GM11168 (cell line): ENCODE results near the gene SAMD13.
"Not testable (repeated sequence)": the region's sequence is repeated elsewhere in the genome, so short reads cannot be mapped to it uniquely, and the experiment has no call there.

ENCODE experiments used
- in situ Hi-C: fragments of 300-500 bp; cut with MboI; formaldehyde crosslinking; loops from one replicate; pipeline ENCODE4 v1.12.0; 2022; ENCODE audit warnings: low sequenced_read_pairs; ENCODE audit not compliant: unreplicated experiment

Gene SAMD13

GRCh38 chr1:84282780-84283333 lies 18.7 kb upstream of the SAMD13 start:
- in situ Hi-C loops: no loop called here

- in situ Hi-C loops: no loop called here
These were observed 18.1 kb upstream of the SAMD13 start for GRCh38 chr1:84283381-84283780.

DNA sequence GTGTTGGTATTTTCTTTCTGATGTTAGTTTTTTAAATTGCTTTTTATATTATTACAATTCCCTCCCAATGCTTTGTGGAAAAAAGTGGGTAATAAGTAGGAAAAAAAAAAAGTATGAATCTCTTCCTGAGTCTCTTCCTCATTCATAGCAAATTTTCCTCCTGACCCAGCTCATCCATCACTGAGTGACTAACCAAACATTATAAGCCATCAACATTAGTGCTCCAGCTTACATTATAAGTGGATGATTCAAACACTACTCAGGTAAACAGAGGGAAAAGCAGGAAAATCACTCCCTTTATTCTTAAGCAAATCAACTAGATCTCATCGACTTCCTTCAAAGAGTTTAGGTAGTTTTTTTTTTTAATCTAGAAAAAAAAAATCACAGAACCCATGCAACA lies 15.4 kb upstream of the SAMD13 start:
- in situ Hi-C loops: no loop called here

DNA sequence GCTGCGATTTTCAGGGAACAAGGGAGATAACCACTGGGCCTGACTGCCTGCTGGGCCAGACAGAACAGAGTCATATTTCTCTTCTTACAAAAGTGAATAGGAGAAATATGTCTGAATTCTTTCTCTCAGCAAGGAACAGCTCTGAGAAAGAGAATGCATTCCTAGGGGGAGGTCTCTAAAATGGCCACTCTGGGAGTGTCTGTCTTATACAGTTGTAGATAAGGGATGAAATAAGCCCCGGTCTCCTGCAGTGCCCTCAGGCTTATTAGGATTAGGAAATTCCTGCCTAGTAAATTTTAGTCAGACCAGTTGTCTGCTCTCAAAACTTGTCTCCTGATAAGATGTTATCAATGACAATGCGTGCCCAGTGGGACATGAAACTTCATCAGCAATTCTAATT lies 14.1 kb upstream of the SAMD13 start:
- in situ Hi-C loops: not testable (repeated sequence)

GRCh38 chr1:84289169-84289785 lies 12.2 kb upstream of the SAMD13 start:
- in situ Hi-C loops: no loop called here

DNA sequence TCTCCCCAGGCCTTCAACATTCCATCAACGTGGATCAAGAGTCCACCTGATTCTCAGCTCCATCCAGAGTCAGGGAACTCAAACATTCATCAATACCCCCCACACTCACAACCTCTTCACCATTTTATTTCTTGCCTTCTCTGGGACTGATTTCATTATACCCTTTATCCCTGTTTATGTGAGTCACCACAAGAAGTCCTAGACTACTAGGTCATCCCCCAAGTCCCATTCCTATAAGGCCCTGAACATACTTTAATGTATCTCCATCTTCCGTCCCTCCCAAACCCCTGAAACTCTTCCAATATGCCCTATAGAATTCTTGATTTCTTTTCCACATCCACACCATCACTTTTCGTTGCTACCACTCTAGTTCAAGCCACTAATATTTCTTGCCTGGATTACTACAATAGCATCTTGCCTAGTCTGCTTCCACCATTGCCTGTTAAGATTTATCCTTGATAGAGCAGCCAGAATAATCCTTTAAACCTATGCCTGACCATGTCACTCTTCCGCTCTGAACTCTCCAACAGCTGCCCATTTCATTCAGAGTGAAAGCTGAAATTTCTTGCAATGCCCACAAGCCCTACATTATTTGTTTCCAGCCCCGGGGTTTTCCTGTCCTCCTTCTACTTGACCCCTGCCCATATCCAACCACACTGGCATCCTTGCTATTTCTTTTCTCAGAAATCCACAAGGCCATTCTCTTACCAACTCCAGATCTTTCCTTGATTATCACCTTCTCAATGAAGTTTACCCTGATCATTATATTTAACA lies 9.4 kb upstream of the SAMD13 start:
- in situ Hi-C loops: no loop called here

DNA sequence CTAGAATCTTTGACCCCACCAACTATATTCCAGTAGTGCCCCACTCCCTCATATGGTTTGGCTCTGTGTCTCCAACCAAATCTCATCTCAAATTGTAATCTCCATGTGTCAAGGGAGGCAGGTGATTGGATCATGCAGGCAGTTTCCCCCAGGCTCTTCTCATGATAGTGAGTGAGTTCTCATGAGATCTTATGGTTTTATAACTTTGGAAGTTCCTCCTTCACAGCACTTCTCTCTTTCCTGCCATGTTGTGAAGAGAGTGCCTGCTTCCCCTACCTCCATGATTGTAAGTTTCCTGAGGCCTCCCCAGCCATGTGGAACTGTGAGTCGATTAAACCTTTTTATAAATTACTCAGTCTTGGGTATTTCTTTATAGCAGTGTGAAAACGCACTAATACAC lies 7.7 kb upstream of the SAMD13 start:
- in situ Hi-C loops: no loop called here

GRCh38 chr1:84294751-84295150 lies 6.8 kb upstream of the SAMD13 start:
- in situ Hi-C loops: no loop called here

DNA sequence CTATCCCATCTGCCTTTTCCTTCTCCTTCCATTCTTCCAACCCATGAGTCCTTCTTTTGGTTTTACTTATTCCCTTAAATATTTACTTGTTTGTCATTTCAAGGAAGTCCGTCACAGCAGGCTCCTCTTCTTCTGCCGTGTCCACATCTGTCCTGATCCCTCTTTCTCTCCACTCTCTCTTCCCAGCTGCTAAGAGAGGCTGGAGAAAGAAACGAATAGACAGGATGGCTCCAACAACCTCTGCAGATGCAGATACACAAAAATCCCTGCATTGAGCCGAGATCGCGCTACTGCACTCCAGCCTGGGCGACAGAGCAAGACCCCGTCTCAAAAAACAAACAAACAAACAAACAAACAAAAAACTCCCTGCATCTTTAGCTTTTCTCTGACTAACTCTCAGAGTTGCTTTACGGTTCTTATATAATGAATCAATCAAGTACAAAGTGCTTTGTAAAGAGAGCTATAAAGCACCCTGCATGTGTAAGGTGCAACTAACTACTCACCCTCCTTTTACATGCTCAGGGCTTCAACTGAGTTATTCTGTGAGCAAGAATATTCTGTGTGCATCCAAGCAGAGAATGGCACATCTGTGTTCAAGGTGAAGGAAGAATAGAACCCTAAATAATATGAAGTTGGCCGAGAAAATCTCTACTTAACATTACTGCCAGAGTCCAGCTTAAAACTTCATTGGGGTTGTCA lies 3.8 kb upstream of the SAMD13 start:
- in situ Hi-C loops: no loop called here

GRCh38 chr1:84298328-84298683 lies 3.2 kb upstream of the SAMD13 start:
- in situ Hi-C loops: no loop called here

DNA sequence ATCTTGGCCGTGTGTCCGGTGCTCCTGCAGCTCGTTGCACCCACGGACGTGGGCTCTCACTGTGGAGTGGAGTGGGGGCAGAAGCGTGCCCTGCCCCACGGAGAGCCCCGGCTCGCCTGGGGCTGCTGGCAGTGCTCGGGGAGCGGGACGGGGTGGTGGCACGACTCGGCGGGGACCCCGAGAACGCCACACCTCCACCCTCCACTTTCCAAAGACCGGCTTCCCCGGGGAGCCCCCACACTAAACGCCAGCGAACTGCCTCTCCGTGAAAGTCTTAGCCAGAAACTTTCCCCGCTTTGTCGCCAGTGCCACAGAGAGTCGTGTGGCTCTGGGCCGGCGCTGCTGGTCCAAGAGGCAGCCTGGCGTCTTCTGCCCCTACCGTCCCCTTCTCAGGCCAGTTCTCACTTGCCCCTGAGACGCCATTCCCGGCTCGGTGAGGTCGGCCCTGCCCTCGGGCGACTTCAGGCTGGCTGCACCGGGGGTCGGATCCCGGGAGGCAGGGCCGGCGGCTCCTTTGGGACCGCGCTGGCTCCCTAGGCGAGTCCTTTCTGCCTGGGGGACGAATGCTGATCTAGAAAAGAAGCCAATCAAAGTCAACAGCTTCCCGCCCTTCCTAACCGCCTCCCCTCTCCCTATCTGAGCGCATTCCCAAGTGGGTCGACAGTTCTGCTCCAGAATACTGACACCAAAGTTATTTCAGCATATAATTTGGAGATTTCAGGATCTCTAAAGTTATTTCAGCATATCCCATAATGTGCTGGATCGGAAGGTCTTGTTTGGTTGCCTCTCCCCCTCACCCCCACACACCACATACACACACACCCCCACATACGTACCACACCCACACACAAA lies 2.6 kb upstream of the SAMD13 start:
- in situ Hi-C loops: no loop called here

DNA sequence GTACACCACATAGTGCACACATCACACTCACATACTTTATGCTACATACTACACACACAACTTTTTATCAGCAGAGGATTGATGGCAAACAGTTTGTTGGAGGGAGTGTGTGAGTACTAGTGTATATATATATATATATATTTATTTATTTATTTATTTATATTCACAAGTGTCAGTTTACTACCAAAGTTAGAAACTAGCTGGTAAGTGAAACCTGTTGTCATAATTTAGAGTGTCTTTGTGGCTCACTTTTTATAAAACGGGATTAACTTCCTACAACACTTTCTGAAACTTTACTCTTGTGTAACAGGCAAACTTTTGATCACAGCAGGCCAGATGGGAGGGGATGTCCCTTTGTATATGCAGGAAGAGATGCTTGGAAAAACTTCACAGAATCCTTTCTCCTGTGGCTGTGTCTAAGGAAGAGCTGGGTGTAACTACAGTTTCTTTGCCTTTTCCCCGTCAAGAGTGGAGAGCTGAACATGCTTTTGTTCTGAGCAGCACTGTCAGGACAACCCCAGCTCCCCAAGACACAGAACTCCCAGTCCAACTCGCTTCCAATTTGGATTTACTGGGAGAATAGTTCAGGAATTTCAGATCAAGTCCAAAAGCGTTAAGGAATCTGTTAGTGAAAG lies 1.9 kb upstream of the SAMD13 start:
- in situ Hi-C loops: no loop called here

- in situ Hi-C loops: no loop called here
These were observed 1.0 kb upstream of the SAMD13 start for GRCh38 chr1:84300501-84300900.

DNA sequence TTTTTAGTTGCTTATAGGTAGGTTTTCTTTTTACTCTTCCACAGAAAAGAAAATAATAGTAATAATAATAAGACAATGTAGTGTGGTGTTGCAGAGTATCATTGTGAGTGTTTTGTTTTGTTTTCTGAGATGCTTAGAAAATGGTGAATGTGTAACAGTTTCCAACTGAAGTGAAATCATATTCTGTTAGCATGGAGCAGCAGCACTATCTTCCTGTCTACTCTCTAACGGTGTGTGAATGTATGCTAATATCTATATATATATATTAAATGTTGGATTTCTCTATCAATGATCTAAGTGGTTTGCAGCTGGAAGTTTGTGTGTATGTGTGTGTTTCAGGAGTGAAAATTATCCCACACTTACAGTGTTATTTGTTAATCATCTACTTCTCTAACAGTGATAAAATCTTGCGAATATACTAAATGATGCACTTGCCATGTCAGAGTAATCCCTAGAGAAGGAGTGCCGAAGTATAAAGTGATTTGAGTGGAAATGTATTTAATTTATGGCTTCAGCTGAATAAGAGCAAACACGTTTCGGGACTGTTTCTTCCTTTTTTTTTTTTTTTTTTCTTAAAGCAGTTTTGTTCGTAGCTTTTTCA lies 377 bp downstream of the SAMD13 start:
- in situ Hi-C loops: no loop called here

- in situ Hi-C loops: no loop called here
These were observed 1.9 kb downstream of the SAMD13 start for GRCh38 chr1:84303314-84303830.

GRCh38 chr1:84307398-84307797 lies 5.9 kb downstream of the SAMD13 start:
- in situ Hi-C loops: no loop called here

DNA sequence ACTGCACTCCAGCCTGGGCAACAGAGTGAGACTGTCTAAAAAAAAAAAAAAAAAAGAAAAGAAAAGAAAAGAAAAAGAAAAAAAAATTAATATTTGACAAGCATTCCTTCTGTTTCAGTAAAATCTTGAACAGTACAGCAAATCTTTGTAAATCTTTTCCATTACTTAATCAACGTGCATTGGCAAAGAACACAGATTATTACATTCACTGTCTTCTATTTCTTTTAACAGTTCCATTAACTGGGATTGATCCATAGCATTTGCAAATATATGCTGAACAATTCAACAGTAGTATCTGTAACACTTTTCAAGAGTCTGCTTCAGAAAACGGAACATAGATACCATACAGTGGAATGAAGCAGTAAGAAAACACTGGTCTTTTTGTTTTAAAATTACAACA lies 9.8 kb downstream of the SAMD13 start:
- in situ Hi-C loops: no loop called here

- in situ Hi-C loops: no loop called here
These were observed 18.2 kb downstream of the SAMD13 start for GRCh38 chr1:84319662-84320061.

- in situ Hi-C loops: no loop called here
These were observed 26.3 kb downstream of the SAMD13 start for GRCh38 chr1:84327830-84328229.
